GM18870 (cell line): ENCODE measurements around the gene AP3B1.
"Not testable (repeated sequence)": the region's sequence is repeated elsewhere in the genome, so short reads cannot be mapped to it uniquely, and the experiment has no call there.

Experiments used
- ATAC-seq: cut with Tn5 transposase; IDR thresholded peaks from one replicate; pipeline ENCODE4 v1.9.1; 2021; ENCODE audit warnings: moderate library complexity; ENCODE audit not compliant: unreplicated experiment

Gene AP3B1

GRCh38 chr5:78067581-78067980 lies 226.9 kb downstream of the AP3B1 start:
- not testable (repeated sequence) for ATAC-seq

- not testable (repeated sequence) for ATAC-seq
These were observed 227.8 kb downstream of the AP3B1 start for GRCh38 chr5:78066722-78067121.

GRCh38 chr5:78065663-78066062 lies 228.8 kb downstream of the AP3B1 start:
- no peak for ATAC-seq

GRCh38 chr5:78064941-78065472 lies 229.5 kb downstream of the AP3B1 start:
- ATAC-seq: no peak

- ATAC-seq: no peak
These were observed 231.0 kb downstream of the AP3B1 start for GRCh38 chr5:78063495-78063894.

GRCh38 chr5:78062645-78063044 lies 231.9 kb downstream of the AP3B1 start:
- no peak for ATAC-seq

- no peak for ATAC-seq
These were observed 234.1 kb downstream of the AP3B1 start for GRCh38 chr5:78060421-78060820.

- ATAC-seq: no peak
These were observed 235.9 kb downstream of the AP3B1 start for GRCh38 chr5:78058625-78059024.

GRCh38 chr5:78056901-78057514 lies 237.5 kb downstream of the AP3B1 start:
- no peak for ATAC-seq

- no peak for ATAC-seq
These were observed 238.4 kb downstream of the AP3B1 start for GRCh38 chr5:78056053-78056452.

- no peak for ATAC-seq
These were observed 243.6 kb downstream of the AP3B1 start for GRCh38 chr5:78050888-78051287.

- not testable (repeated sequence) for ATAC-seq
These were observed 247.7 kb downstream of the AP3B1 start for GRCh38 chr5:78046823-78047222.

GRCh38 chr5:78046006-78046405 lies 248.5 kb downstream of the AP3B1 start:
- no peak for ATAC-seq

GRCh38 chr5:78041805-78042204 lies 252.7 kb downstream of the AP3B1 start:
- no peak for ATAC-seq

GRCh38 chr5:78025540-78025939 lies 269.0 kb downstream of the AP3B1 start:
- ATAC-seq: no peak

- ATAC-seq: no peak
These were observed 274.8 kb downstream of the AP3B1 start for GRCh38 chr5:78019744-78020143.

- ATAC-seq: no peak
These were observed 277.5 kb downstream of the AP3B1 start for GRCh38 chr5:78016863-78017529.

GRCh38 chr5:78009937-78010527 lies 284.5 kb downstream of the AP3B1 start:
- ATAC-seq: no peak

GRCh38 chr5:78008356-78008967 lies 286.0 kb downstream of the AP3B1 start:
- no peak for ATAC-seq

GRCh38 chr5:78007233-78007632 lies 287.3 kb downstream of the AP3B1 start:
- ATAC-seq: no peak

GRCh38 chr5:78006449-78006848 lies 288.0 kb downstream of the AP3B1 start:
- ATAC-seq: no peak
